ENCODE measurements around the gene MACROD2. TPM values are rescaled to one million over a fixed set of nuclear protein-coding genes. Genes with fewer than 3 reads are reported as not detected.

MACROD2 gene
- total RNA-seq, 6 experiments from 2014 or later = 0.05 to 0.57 (median 0.11) TPM; not detected in 1

DNA sequence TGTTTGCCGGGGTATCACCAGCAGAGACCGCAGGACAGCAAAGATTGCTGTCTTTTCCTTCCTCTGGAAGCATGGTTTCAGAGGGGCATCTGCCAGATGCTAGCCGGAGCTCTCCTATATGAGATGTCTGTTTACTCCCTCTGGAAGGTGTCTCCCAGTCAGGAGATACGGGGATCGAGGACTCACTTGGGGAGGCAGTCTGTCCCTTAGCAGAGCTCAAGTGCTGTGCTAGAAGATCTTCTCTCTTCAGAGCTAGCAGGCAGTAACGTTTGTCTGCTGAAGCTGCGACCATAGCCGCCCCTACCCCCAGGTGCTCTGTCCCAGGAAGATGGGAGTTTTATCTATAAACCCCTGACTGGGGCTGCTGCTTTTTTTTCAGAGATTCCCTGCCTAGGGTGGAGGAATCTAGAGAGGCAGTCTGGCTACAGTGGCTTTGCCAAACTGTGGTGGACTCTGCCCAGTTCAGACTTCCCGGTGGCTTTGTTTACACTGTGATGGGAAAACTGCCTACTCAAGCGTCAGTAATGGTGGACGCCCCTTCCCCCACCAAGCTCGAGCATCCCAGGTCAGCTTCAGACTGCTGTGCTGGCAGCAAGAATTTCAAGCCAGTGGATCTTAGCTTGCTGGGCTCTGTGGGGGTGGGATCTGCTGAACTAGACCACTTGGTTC lies 475.0 kb downstream of the MACROD2 start:
- no peaks in the 10 kb centered on the region for H3K27me3 Mint-ChIP-seq (ENCODE audit: insufficient read depth)
- 0 out of 2 replicates have a peak, but pooled peaks cover 3% of the 10 kb centered on the region for H3K36me3 Mint-ChIP-seq (ENCODE audit: low read depth)
- TF ChIP-seq, protein P1, sequence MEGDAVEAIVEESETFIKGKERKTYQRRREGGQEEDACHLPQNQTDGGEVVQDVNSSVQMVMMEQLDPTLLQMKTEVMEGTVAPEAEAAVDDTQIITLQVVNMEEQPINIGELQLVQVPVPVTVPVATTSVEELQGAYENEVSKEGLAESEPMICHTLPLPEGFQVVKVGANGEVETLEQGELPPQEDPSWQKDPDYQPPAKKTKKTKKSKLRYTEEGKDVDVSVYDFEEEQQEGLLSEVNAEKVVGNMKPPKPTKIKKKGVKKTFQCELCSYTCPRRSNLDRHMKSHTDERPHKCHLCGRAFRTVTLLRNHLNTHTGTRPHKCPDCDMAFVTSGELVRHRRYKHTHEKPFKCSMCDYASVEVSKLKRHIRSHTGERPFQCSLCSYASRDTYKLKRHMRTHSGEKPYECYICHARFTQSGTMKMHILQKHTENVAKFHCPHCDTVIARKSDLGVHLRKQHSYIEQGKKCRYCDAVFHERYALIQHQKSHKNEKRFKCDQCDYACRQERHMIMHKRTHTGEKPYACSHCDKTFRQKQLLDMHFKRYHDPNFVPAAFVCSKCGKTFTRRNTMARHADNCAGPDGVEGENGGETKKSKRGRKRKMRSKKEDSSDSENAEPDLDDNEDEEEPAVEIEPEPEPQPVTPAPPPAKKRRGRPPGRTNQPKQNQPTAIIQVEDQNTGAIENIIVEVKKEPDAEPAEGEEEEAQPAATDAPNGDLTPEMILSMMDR (IDR thresholded peaks at IDR 0.05) = no peak
- H3K27ac Mint-ChIP-seq = no peak overlapping the region
- DNase-seq = no peak
- H3K4me1 Mint-ChIP-seq (ENCODE audit: low read depth) = no peaks in the 10 kb centered on the region
- H3K4me3 Mint-ChIP-seq = no peak overlapping the region
- H3K9me3 Mint-ChIP-seq = peaks cover 64% of the 10 kb centered on the region

DNA sequence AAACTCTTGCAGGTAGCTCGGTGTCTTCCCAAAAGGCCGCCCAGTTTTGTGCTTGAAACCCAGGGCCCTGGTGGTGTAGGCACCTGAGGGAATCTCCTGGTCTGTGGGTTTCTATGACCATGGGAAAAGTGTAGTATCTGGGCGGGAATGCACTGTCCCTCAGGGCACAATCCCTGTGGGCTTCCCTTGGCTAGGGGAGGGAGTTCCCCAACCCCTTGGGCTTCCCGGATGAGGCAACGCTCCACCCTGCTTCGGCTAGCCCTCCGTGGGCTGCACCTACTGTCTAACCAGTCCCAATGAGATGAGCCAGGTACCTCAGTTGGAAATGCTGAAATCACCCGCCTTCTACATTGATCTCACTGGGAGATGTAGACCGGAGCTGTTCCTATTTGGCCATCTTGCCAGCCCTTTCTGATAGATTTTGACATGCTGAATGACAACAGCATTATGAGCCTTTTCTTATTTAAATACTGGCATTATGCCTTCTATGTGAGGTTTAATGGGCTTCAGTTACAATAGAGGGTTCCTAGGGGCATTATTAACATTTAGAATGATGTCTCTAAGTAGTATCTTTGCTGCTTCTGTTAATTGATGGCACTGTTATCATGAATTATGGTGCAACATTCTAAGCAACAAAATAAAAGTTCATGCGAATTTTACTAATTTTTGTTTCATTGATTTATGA lies 475.8 kb downstream of the MACROD2 start:
- H3K36me3 Mint-ChIP-seq (ENCODE audit: low read depth) = 0 out of 2 replicates have a peak, but pooled peaks cover 2% of the 10 kb centered on the region
- DNase-seq = no peak
- H3K9me3 Mint-ChIP-seq = peaks cover 60% of the 10 kb centered on the region
- no peak overlapping the region for H3K4me3 Mint-ChIP-seq
- H3K4me1 Mint-ChIP-seq (ENCODE audit: low read depth) = no peaks in the 10 kb centered on the region
- H3K27ac Mint-ChIP-seq = no peak overlapping the region
- no peaks in the 10 kb centered on the region for H3K27me3 Mint-ChIP-seq (ENCODE audit: insufficient read depth)
- TF ChIP-seq, protein P1 (IDR thresholded peaks at IDR 0.05) = no peak

DNA sequence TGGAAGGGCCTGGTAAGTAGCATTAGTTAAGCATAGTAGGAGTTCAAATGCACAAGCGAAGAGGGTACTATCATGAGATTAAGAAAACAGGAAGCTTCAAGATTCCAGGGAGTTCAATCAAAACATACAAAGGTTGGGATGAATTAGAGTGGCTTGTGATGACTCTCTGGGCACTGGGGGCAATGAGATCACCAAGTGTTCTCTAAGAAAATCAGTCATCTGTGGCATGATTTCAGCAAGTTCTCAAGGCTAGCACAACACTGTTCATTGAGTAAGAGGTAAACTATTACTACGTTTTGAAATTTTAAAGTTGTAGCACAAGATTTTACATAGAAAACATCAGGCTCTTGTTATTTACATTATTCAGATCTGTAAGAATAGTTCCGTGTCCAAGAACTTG lies 481.8 kb downstream of the MACROD2 start:
- TF ChIP-seq, protein P1 (IDR thresholded peaks at IDR 0.05) = no peak
- DNase-seq = no peak
- H3K36me3 Mint-ChIP-seq (ENCODE audit: low read depth) = no peaks in the 10 kb centered on the region
- H3K27ac Mint-ChIP-seq = no peak overlapping the region
- H3K9me3 Mint-ChIP-seq = peaks cover 36% of the 10 kb centered on the region
- no peak overlapping the region for H3K4me3 Mint-ChIP-seq
- no peaks in the 10 kb centered on the region for H3K4me1 Mint-ChIP-seq (ENCODE audit: low read depth)
- no peaks in the 10 kb centered on the region for H3K27me3 Mint-ChIP-seq (ENCODE audit: insufficient read depth)

DNA sequence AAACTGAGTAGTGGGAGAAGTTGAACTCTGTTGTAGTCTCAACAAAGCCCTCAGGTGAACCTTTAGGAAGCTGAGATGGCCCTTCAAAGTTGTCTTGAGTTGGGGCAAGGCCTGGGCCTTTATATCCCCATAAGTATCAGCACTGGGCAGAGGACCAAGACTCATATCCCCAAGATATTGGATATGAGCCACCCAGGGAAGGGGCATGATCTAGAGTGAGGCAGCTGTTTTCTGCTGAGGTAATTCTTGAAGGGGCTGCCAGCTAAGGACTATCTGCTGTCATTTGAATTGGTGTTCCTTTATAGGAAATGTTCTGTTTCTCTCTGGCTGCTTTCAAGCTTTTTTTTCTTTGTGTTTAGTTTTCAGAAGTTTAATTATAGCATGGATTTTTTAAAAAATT lies 482.8 kb downstream of the MACROD2 start:
- peaks cover 41% of the 10 kb centered on the region for H3K9me3 Mint-ChIP-seq
- H3K4me3 Mint-ChIP-seq = no peak overlapping the region
- H3K27me3 Mint-ChIP-seq (ENCODE audit: insufficient read depth) = no peaks in the 10 kb centered on the region
- H3K4me1 Mint-ChIP-seq (ENCODE audit: low read depth) = no peaks in the 10 kb centered on the region
- no peaks in the 10 kb centered on the region for H3K36me3 Mint-ChIP-seq (ENCODE audit: low read depth)
- no peak overlapping the region for H3K27ac Mint-ChIP-seq
- TF ChIP-seq, protein P1 (IDR thresholded peaks at IDR 0.05) = no peak
- no peak for DNase-seq

DNA sequence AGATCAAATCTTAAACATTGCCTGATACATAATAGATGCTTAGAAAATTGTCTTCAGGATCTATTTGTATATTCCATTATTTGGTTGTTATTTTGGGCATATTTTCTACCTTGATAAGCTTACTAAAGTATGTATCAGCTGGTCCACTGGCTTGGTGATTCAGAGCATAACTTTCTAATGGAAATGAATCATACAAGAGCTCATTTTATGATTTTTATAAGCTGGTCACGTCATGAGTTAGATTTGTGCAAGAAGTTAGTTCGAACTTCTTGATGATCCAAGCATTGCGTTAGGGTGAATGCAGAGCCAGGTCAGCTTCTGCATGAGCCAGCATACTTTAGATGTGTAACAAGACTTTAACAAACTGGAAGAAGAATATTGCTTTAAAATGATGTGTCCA lies 486.5 kb downstream of the MACROD2 start:
- Mint-ChIP-seq H3K27ac (no peak overlapping the region), H3K4me1 (ENCODE audit: low read depth) (no peaks in the 10 kb centered on the region), H3K27me3 (ENCODE audit: insufficient read depth) (no peaks in the 10 kb centered on the region), H3K36me3 (ENCODE audit: low read depth) (peaks cover 6% of the 10 kb centered on the region; the same call in 1 of the 2 replicates), H3K4me3 (no peak overlapping the region), H3K9me3 (peaks cover 42% of the 10 kb centered on the region)
- no peak for DNase-seq
- TF ChIP-seq, protein P1 (IDR thresholded peaks at IDR 0.05) = no peak
